WTC11 (cell line): ENCODE measurements around the gene MRPL40.

Experiments
- CBFB ChIP-seq: sonication (generic); formaldehyde crosslinking; IDR thresholded peaks from 2 replicates; pipeline ENCODE4 v1.8.1; 2022; ENCODE audit warnings: mild to moderate bottlenecking, low read depth, missing genetic modification reagents
- CREB1 ChIP-seq: sonication (generic); formaldehyde crosslinking; IDR thresholded peaks from 2 replicates; pipeline ENCODE4 v1.8.0; 2023; ENCODE audit warnings: mild to moderate bottlenecking, missing genetic modification reagents
- PREB ChIP-seq: sonication (generic); formaldehyde crosslinking; IDR thresholded peaks from 2 replicates; pipeline ENCODE4 v1.8.1; 2022; ENCODE audit warnings: mild to moderate bottlenecking, missing genetic modification reagents, moderate library complexity, borderline replicate concordance
- ZNF263 ChIP-seq: sonication (generic); formaldehyde crosslinking; IDR thresholded peaks from 2 replicates; pipeline ENCODE4 v1.8.1; 2022; ENCODE audit warnings: low read depth, mild to moderate bottlenecking, moderate library complexity, missing genetic modification reagents
- TF ChIP-seq, protein P1 (sequence below): fragments of 200-600 bp; IDR thresholded peaks from 2 replicates; pipeline ENCODE4 v1.8.0; 2022; ENCODE audit warnings: antibody characterized with exemption

DNA sequence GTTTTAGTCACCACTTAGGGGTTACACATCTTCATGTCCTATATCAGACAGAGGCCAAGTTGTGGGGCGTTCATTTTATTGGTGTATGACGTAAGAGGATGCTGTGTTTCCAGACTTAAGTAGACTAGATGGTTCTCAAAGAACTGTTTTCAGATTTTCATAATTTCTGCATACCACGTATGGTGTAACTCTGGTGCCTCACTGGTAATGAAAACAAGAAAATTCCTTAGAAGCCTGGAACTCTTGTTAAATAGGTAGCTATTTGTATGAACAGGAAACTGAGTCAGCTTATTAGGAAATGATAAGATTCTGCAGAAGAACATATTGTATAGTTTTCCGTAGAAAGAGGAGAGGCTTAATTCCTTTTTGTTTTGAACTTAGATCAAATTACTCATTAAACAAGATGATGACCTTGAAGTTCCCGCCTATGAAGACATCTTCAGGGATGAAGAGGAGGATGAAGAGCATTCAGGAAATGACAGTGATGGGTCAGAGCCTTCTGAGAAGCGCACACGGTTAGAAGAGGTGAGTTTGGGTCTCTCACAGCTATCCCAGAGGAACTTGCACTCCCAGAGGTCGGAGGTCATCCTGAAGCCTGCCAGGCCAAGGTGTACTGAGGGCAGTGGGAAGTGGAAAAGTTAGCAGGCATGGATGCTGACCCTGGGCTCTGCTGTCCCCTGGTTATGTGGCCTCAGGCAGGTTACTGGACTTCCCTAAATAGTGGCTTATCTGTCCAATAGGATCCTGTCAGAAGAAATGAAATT lies 51.3 kb downstream of the MRPL40 start:
- TF ChIP-seq CBFB = no peak
- TF ChIP-seq ZNF263 (CRISPR knock-in tag) = no peak
- no peak for TF ChIP-seq PREB (CRISPR knock-in tag)
- no peak for TF ChIP-seq CREB1 (CRISPR knock-in tag)
- TF ChIP-seq, protein P1, sequence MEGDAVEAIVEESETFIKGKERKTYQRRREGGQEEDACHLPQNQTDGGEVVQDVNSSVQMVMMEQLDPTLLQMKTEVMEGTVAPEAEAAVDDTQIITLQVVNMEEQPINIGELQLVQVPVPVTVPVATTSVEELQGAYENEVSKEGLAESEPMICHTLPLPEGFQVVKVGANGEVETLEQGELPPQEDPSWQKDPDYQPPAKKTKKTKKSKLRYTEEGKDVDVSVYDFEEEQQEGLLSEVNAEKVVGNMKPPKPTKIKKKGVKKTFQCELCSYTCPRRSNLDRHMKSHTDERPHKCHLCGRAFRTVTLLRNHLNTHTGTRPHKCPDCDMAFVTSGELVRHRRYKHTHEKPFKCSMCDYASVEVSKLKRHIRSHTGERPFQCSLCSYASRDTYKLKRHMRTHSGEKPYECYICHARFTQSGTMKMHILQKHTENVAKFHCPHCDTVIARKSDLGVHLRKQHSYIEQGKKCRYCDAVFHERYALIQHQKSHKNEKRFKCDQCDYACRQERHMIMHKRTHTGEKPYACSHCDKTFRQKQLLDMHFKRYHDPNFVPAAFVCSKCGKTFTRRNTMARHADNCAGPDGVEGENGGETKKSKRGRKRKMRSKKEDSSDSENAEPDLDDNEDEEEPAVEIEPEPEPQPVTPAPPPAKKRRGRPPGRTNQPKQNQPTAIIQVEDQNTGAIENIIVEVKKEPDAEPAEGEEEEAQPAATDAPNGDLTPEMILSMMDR = no peak
